AG10803 (cell line): Measurements from ENCODE around the gene CAMK1D.

Experiments used
- DNase-seq: peaks from one replicate; pipeline ENCODE4 v3.0.0; 2010; ENCODE audit warnings: low read depth
- H3K4me3 ChIP-seq: 2 replicates; pipeline ENCODE4 v1.5.1; 2011; ENCODE audit warnings: mild to moderate bottlenecking, low read length, control low read depth
- CTCF ChIP-seq: conservative IDR thresholded peaks from 2 replicates; pipeline ENCODE4 v1.5.1; 2011; ENCODE audit warnings: mild to moderate bottlenecking, low read length, control low read depth, inconsistent platforms

Gene CAMK1D

GRCh38 chr10:12663863-12664262 is 314.5 kb downstream of the CAMK1D start:
- TF ChIP-seq CTCF = no peak
- no peak overlapping the region for H3K4me3 ChIP-seq
- DNase-seq = no peak

- TF ChIP-seq CTCF = no peak
- DNase-seq = no peak
- no peak overlapping the region for H3K4me3 ChIP-seq
Measured at GRCh38 chr10:12665501-12665900, 316.2 kb downstream of the CAMK1D start.

DNA sequence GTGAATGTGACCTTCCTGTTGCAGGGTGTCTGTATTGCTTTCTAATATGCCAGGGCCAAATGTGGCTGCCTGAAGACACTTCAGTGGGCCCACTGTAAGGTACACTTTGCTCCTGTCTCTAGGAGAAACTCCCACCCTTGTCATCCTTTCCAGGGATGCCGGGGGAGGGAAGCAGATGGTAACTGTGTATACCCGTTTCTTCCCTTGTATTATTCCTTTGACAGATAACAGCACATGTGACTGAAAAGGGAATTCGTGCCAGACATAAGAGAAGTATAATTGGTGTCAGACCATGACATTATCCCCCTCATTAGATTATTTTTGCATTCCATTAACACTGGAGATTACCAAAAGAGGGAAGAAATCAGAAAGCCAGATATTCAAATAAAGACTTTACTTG is 317.7 kb downstream of the CAMK1D start:
- no peak overlapping the region for H3K4me3 ChIP-seq
- no peak for DNase-seq
- no peak for TF ChIP-seq CTCF

DNA sequence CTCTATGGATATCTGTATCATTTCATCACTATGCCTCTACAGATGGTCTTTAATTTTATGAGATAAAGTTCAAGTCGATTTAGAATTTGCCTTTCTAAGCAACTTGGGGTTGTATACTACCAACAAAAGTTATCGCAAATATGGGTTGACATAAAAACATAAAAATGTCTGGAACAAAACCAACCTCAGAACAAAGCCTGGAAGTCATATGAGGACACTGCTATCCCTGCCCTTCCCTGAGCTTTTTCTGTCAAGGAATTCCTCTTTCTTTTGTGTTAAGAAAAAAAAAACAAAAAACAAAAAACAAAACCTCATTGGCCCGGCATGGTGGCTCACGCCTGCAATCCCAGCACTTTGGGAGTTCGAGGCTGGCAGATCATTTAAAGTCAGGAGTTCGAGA is 319.3 kb downstream of the CAMK1D start:
- no peak for TF ChIP-seq CTCF
- H3K4me3 ChIP-seq = no peak overlapping the region
- no peak for DNase-seq

DNA sequence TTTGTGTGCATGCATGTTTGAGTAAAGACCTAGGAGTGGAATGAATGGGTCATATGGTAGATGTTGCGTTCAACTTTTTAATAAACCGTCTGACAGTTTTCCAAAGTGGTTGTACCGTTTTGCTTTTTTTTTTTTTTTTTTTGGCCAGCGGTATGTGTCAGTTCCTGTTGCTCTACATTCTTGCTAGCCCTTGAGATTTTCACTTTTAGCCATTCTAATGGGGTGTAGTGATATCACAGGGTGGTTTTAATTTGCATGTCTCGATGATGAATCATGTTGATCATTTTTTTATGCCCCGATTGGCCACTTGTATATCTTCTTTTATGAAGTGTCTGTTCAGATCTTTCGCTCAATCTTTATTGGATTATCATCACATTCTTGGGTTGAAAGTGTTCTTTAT is 320.7 kb downstream of the CAMK1D start:
- DNase-seq = no peak
- no peak for TF ChIP-seq CTCF
- no peak overlapping the region for H3K4me3 ChIP-seq

DNA sequence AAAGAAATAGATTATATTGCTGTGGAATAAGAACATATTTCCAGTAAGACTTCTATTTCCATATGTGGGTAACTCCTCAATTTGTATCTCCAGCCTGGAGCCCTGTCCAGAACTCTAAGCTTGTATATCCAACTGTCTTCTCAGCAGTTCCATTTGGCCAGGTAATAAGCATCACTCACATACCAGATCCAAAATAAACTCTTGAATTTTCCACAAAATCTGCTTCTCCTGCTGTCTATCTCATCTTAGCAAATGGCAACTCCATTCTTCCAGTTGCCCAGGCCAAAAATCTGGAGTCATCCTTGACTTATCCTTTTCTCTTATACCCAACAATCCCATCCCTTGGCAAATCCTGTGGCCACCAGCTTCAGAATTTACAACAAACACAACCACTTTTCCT is 325.8 kb downstream of the CAMK1D start:
- no peak for TF ChIP-seq CTCF
- H3K4me3 ChIP-seq = no peak overlapping the region
- no peak for DNase-seq

DNA sequence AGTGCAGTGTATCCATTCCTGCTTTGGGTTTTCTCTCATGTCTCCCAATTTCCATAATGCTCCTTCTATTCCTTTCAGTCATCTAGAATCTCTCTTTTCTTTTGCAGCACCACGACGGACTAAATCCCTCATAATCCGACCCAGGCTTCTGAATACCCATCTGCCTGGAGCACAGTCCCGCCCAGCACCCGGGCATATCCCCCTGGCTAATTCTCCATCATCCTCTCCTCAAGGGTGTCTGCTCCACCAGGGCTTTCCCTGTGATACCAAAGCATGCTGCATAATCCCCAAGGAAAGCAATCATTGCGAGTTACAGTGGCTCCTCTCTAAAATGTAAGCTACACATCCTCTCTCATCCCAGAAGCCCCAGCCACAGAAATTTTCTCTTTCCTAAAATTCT is 330.3 kb downstream of the CAMK1D start:
- no peak overlapping the region for H3K4me3 ChIP-seq
- TF ChIP-seq CTCF = no peak
- DNase-seq = no peak
